Measurements from ENCODE around the gene AQP2.
"Not testable (repeated sequence)": the region's sequence is repeated elsewhere in the genome, so short reads cannot be mapped to it uniquely, and the experiment has no call there.

Gene AQP2

GRCh38 chr12:49969651-49970429 is 19.3 kb downstream of the AQP2 start:
- no peak for DNase-seq (ENCODE audit: low spot score)

- no peak for DNase-seq (ENCODE audit: low spot score)
These were observed 20.1 kb downstream of the AQP2 start for GRCh38 chr12:49970658-49971057.

- no peak for DNase-seq (ENCODE audit: low spot score)
These were observed 20.6 kb downstream of the AQP2 start for GRCh38 chr12:49971141-49971540.

GRCh38 chr12:49972129-49972528 is 21.6 kb downstream of the AQP2 start:
- DNase-seq (ENCODE audit: low spot score) = no peak

GRCh38 chr12:49972641-49973360 is 22.3 kb downstream of the AQP2 start, which contains the start of gene AQP6:
Gene AQP6, plus strand, starts transcription at chr12:49972947. Its CDS starts 227 bp downstream, at chr12:49973174.
- DNase-seq (ENCODE audit: low spot score) = no peak

- no peak for DNase-seq (ENCODE audit: low spot score)
These were observed 22.9 kb downstream of the AQP2 start for GRCh38 chr12:49973361-49973830.

- no peak for DNase-seq (ENCODE audit: low spot score)
These were observed 23.7 kb downstream of the AQP2 start for GRCh38 chr12:49974231-49974675.

- DNase-seq (ENCODE audit: low spot score) = no peak
These were observed 24.3 kb downstream of the AQP2 start for GRCh38 chr12:49974677-49975317.

- no peak for DNase-seq (ENCODE audit: low spot score)
These were observed 24.8 kb downstream of the AQP2 start for GRCh38 chr12:49975318-49975761.

- no peak for DNase-seq (ENCODE audit: low spot score)
These were observed 26.0 kb downstream of the AQP2 start for GRCh38 chr12:49976557-49976956.

GRCh38 chr12:49978125-49978524 is 27.6 kb downstream of the AQP2 start:
- no peak for DNase-seq (ENCODE audit: low spot score)

- no peak for DNase-seq (ENCODE audit: low spot score)
These were observed 28.6 kb downstream of the AQP2 start for GRCh38 chr12:49979016-49979586.

- no peak for DNase-seq (ENCODE audit: low spot score)
These were observed 29.3 kb downstream of the AQP2 start for GRCh38 chr12:49979791-49980190.

- DNase-seq (ENCODE audit: low spot score) = no peak
These were observed 30.2 kb downstream of the AQP2 start for GRCh38 chr12:49980501-49981349.

- DNase-seq (ENCODE audit: low spot score) = no peak
These were observed 31.9 kb downstream of the AQP2 start for GRCh38 chr12:49982246-49983087.

- DNase-seq (ENCODE audit: low spot score) = no peak
These were observed 33.4 kb downstream of the AQP2 start for GRCh38 chr12:49983892-49984291.

- no peak for DNase-seq (ENCODE audit: low spot score)
These were observed 34.2 kb downstream of the AQP2 start for GRCh38 chr12:49984476-49985359.

GRCh38 chr12:49985981-49986380 is 35.4 kb downstream of the AQP2 start:
- DNase-seq (ENCODE audit: low spot score) = no peak

GRCh38 chr12:49986476-49986875 is 35.9 kb downstream of the AQP2 start:
- DNase-seq (ENCODE audit: low spot score) = not testable (repeated sequence)
